ENCODE measurements around the gene LAMA2. TPM values are rescaled to one million over a fixed set of nuclear protein-coding genes. Genes with fewer than 3 reads are reported as not detected.

Gene LAMA2
- polyA plus RNA-seq, 1 donor from 2014 or later: 2.5 TPM

DNA sequence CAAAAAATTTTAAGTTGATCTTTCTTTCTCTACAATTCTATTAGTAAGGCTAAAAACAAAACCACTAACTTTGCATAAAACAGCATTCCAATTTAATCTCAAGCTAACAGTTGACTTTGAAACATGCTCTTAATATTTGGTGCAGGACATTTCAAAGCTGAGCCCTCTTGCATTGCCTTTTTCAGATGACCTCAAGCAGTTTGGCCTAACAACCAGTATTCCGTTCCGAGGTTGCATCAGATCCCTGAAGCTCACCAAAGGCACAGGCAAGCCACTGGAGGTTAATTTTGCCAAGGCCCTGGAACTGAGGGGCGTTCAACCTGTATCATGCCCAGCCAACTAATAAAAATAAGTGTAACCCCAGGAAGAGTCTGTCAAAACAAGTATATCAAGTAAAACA lies 633.1 kb downstream of the LAMA2 start:
- Histone ChIP-seq H4K20me1 (ENCODE audit: insufficient read depth) (no peaks in the 10 kb centered on the region), H3K36me3 (ENCODE audit: insufficient read depth, low read length) (no peaks in the 10 kb centered on the region), H3K4me2 (ENCODE audit: low read length) (no peak overlapping the region), H3F3A (ENCODE audit: insufficient read depth, low read length, poor library complexity, severe bottlenecking) (no peaks in the 10 kb centered on the region), H2AFZ (ENCODE audit: low read depth, low read length) (no peak overlapping the region), H3K9me2 (ENCODE audit: insufficient read depth, low read length) (no peaks in the 10 kb centered on the region), H3K9ac (ENCODE audit: low read length) (no peak overlapping the region), H3K27me3 (ENCODE audit: insufficient read depth, low read depth, low read length) (no peaks in the 10 kb centered on the region), H3K27ac (ENCODE audit: low read length) (no peak overlapping the region), H3K4me3 (ENCODE audit: low read length) (no peak overlapping the region), H3K79me2 (replicated peaks; ENCODE audit: insufficient read depth, low read length) (no peaks in the 10 kb centered on the region), H3K9me3 (ENCODE audit: low read length) (no peaks in the 10 kb centered on the region)
- TF ChIP-seq SMC3 (conservative IDR thresholded peaks at IDR 0.05; ENCODE audit: poor library complexity) (no peak), CTCF (IDR thresholded peaks at IDR 0.05; ENCODE audit: poor library complexity, severe bottlenecking) (no peak), EZH2 (IDR thresholded peaks at IDR 0.05; ENCODE audit: borderline replicate concordance, insufficient read depth, low read length, poor library complexity, severe bottlenecking) (no peak)

GRCh38 chr6:129516787-129517186 lies 633.8 kb downstream of the LAMA2 start:
- H3K9ac ChIP-seq (ENCODE audit: low read length): no peak overlapping the region
- no peaks in the 10 kb centered on the region for H3K27me3 ChIP-seq (ENCODE audit: insufficient read depth, low read depth, low read length)
- no peak overlapping the region for H3K27ac ChIP-seq (ENCODE audit: low read length)
- no peaks in the 10 kb centered on the region for H3F3A ChIP-seq (ENCODE audit: insufficient read depth, low read length, poor library complexity, severe bottlenecking)
- no peak for TF ChIP-seq CTCF (IDR thresholded peaks at IDR 0.05; ENCODE audit: poor library complexity, severe bottlenecking)
- TF ChIP-seq RAD21 (conservative IDR thresholded peaks at IDR 0.05): no peak
- no peak for TF ChIP-seq TAF1 (IDR thresholded peaks at IDR 0.05; ENCODE audit: low read depth)
- no peak for TF ChIP-seq POLR2AphosphoS5 (IDR thresholded peaks at IDR 0.05)
- no peak for TF ChIP-seq REST (IDR thresholded peaks at IDR 0.05; ENCODE audit: borderline replicate concordance)
- TF ChIP-seq SMC3 (conservative IDR thresholded peaks at IDR 0.05; ENCODE audit: poor library complexity): no peak
- no peak for TF ChIP-seq EP300 (conservative IDR thresholded peaks at IDR 0.05; ENCODE audit: poor library complexity, severe bottlenecking)
- TF ChIP-seq MXI1 (conservative IDR thresholded peaks at IDR 0.05; ENCODE audit: poor library complexity, severe bottlenecking): no peak
- no peak for TF ChIP-seq EZH2 (IDR thresholded peaks at IDR 0.05; ENCODE audit: borderline replicate concordance, insufficient read depth, low read length, poor library complexity, severe bottlenecking)
- no peak overlapping the region for H2AFZ ChIP-seq (ENCODE audit: low read depth, low read length)
- no peaks in the 10 kb centered on the region for H4K20me1 ChIP-seq (ENCODE audit: insufficient read depth)
- no peaks in the 10 kb centered on the region for H3K9me3 ChIP-seq (ENCODE audit: low read length)
- no peaks in the 10 kb centered on the region for H3K9me2 ChIP-seq (ENCODE audit: insufficient read depth, low read length)
- H3K4me3 ChIP-seq (ENCODE audit: low read length): no peak overlapping the region
- H3K4me2 ChIP-seq (ENCODE audit: low read length): no peak overlapping the region
- no peaks in the 10 kb centered on the region for H3K79me2 ChIP-seq (replicated peaks; ENCODE audit: insufficient read depth, low read length)
- no peaks in the 10 kb centered on the region for H3K36me3 ChIP-seq (ENCODE audit: insufficient read depth, low read length)
